ENCODE results near the gene P2RX3.

P2RX3 gene

DNA sequence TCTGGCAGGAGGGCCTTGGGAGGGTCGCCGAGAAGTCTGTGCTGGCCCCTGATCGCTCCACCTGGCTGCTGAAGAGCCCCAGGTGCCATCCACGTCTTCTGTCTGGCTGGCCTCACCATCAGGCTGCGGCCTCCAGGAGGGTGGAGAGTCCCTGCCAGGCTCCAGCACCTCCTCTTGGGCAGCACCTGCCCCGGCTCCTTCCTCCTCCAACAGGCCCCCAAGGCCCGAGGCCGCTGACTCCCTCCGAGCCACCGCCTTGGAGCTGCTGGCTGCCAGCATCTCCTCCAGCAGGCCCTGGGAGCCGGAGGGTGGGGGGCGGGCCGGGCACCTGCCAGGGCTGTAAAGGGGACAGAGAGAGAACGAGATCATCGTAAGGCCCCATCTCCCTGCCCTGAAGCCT, 35.7 kb upstream of the P2RX3 start:
- Histone ChIP-seq H3K4me3 (ENCODE audit: low read length) (no peak overlapping the region), H3K27me3 (ENCODE audit: control insufficient read depth, insufficient read depth, low read length) (no peaks in the 10 kb centered on the region), H3K9me3 (ENCODE audit: control insufficient read depth, insufficient read depth, low read length) (no peaks in the 10 kb centered on the region; the same call in 1 of the 2 replicates), H3K27ac (ENCODE audit: low read length) (no peak overlapping the region), H3K36me3 (ENCODE audit: control insufficient read depth, insufficient read depth, low read length) (peaks cover 31% of the 10 kb centered on the region), H3K4me1 (ENCODE audit: control insufficient read depth, insufficient read depth, low read length) (no peaks in the 10 kb centered on the region)
- no peak for DNase-seq (ENCODE audit: low read depth, low spot score)
- no CpG with 5 or more reads among the region's 15 CpGs for WGBS (ENCODE audit: insufficient coverage, insufficient read length)

DNA sequence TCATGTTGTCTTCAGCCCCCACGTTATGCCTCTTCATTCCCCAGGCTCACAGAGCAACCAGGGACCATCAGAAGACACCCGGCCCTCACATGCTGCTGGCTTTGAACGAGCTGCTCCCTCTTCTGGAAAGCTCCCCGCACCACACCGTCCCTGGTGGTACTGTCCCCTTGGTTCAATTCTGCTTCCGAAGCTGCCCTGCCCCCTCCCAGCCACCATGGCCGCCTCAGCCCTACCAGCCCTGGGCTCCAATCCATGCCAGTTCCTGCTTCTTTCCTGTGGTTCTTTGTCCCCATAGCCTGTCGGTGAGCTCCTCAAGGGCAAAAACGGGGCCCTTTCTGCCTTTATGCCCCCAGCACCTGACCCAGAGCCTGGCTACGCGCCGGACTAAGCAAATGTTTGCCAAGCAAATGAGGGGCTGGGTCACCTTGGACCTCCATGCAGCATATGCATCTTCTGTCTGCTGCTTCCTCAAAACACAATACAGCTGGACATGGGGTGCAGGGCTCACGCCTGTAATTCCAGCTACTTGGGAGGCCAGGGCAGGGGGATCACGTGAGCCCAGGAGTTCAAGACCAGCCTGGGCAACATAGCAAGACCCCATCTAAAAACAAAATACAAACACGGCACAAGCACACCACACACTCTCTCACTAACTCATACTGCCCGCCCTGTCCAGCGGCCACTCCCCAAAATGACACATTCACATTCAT, 34.7 kb upstream of the P2RX3 start:
- H3K36me3 ChIP-seq (ENCODE audit: control insufficient read depth, insufficient read depth, low read length), result peaks cover 31% of the 10 kb centered on the region
- no peak overlapping the region for H3K4me3 ChIP-seq (ENCODE audit: low read length)
- no peak for DNase-seq (ENCODE audit: low read depth, low spot score)
- H3K4me1 ChIP-seq (ENCODE audit: control insufficient read depth, insufficient read depth, low read length), result no peaks in the 10 kb centered on the region
- no CpG with 5 or more reads among the region's 17 CpGs for WGBS (ENCODE audit: insufficient coverage, insufficient read length)
- H3K27ac ChIP-seq (ENCODE audit: low read length), result no peak overlapping the region
- H3K27me3 ChIP-seq (ENCODE audit: control insufficient read depth, insufficient read depth, low read length), result no peaks in the 10 kb centered on the region
- no peaks in the 10 kb centered on the region for H3K9me3 ChIP-seq (ENCODE audit: control insufficient read depth, insufficient read depth, low read length)

- Histone ChIP-seq H3K36me3 (ENCODE audit: control insufficient read depth, insufficient read depth, low read length) (peaks cover 36% of the 10 kb centered on the region), H3K27ac (ENCODE audit: low read length) (no peak overlapping the region), H3K27me3 (ENCODE audit: control insufficient read depth, insufficient read depth, low read length) (no peaks in the 10 kb centered on the region), H3K4me3 (ENCODE audit: low read length) (no peak overlapping the region), H3K9me3 (ENCODE audit: control insufficient read depth, insufficient read depth, low read length) (no peaks in the 10 kb centered on the region), H3K4me1 (ENCODE audit: control insufficient read depth, insufficient read depth, low read length) (no peaks in the 10 kb centered on the region)
- 100% methylated on average over 2 of the region's 8 CpGs for WGBS (ENCODE audit: insufficient coverage, insufficient read length)
- no peak for DNase-seq (ENCODE audit: low read depth, low spot score)
Observed at GRCh38 chr11:57303990-57304579, 34.1 kb upstream of the P2RX3 start.

DNA sequence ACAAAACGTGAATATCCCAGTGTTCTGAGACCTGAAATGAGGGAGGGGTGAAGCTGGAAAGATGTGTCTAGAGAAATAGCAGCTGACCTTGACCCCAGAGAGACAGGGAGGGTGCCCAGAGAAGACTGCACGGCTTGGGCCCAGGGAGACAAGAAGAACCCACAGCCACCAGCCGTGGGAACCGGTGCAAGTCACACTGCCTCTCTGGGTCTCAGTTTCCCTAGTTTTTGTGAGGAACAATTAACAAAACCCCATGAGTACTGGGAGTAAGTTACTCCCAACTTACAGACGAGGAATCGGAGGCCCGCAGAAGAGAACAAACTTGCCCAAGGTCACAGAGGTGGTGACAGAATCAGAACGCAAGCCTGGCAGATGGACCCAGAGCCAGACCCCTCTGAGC, 32.6 kb upstream of the P2RX3 start:
- Histone ChIP-seq H3K4me1 (ENCODE audit: control insufficient read depth, insufficient read depth, low read length) (no peaks in the 10 kb centered on the region), H3K4me3 (ENCODE audit: low read length) (no peak overlapping the region), H3K27ac (ENCODE audit: low read length) (no peak overlapping the region), H3K27me3 (ENCODE audit: control insufficient read depth, insufficient read depth, low read length) (no peaks in the 10 kb centered on the region), H3K9me3 (ENCODE audit: control insufficient read depth, insufficient read depth, low read length) (no peaks in the 10 kb centered on the region), H3K36me3 (ENCODE audit: control insufficient read depth, insufficient read depth, low read length) (peaks cover 35% of the 10 kb centered on the region)
- no peak for DNase-seq (ENCODE audit: low read depth, low spot score)
- no CpG with 5 or more reads among the region's 8 CpGs for WGBS (ENCODE audit: insufficient coverage, insufficient read length)

DNA sequence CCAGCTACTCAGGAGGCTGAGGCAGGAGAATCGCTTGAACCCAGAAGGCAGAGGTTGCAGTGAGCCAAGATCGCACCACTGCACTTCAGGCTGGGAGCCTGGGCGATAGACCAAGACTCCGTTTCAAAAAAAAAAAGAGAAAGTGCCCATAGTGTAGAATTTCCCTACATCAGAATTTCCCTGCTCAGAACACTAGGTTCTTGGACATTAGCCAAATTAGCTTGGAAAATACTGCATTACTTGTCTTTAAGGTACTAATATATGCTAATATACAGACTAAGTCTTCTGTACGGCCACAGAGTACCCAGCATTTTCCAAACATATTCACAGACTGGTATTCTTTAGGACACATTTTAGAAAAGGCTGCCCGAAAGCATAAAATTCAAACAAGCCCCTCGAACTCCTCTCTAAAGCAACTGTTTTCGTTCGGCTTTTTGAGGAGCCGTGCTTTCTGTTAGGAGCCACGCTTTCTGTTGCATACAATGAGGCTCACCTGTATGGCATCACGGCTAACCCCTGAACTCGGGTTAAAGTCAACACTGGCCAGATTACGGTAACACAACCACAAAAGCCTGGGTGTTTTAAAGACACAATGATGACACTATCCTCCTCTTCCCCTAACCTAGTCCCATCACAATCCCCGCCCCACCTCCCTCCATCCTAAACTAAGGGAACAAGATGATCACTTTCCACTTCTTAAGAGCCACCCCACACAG, 31.8 kb upstream of the P2RX3 start:
- Histone ChIP-seq H3K27me3 (ENCODE audit: control insufficient read depth, insufficient read depth, low read length) (no peaks in the 10 kb centered on the region), H3K4me1 (ENCODE audit: control insufficient read depth, insufficient read depth, low read length) (peaks cover 4% of the 10 kb centered on the region; the same call in 1 of the 2 replicates), H3K36me3 (ENCODE audit: control insufficient read depth, insufficient read depth, low read length) (peaks cover 27% of the 10 kb centered on the region), H3K27ac (ENCODE audit: low read length) (no peak overlapping the region), H3K9me3 (ENCODE audit: control insufficient read depth, insufficient read depth, low read length) (no peaks in the 10 kb centered on the region), H3K4me3 (ENCODE audit: low read length) (no peak overlapping the region)
- WGBS (ENCODE audit: insufficient coverage, insufficient read length), result no CpG with 5 or more reads among the region's 15 CpGs
- no peak for DNase-seq (ENCODE audit: low read depth, low spot score)

GRCh38 chr11:57306940-57307565, 31.1 kb upstream of the P2RX3 start:
- Histone ChIP-seq H3K27me3 (ENCODE audit: control insufficient read depth, insufficient read depth, low read length) (no peaks in the 10 kb centered on the region), H3K4me1 (ENCODE audit: control insufficient read depth, insufficient read depth, low read length) (peaks cover 7% of the 10 kb centered on the region; the same call in 1 of the 2 replicates), H3K27ac (ENCODE audit: low read length) (no peak overlapping the region), H3K36me3 (ENCODE audit: control insufficient read depth, insufficient read depth, low read length) (peaks cover 20% of the 10 kb centered on the region), H3K4me3 (ENCODE audit: low read length) (no peak overlapping the region), H3K9me3 (ENCODE audit: control insufficient read depth, insufficient read depth, low read length) (no peaks in the 10 kb centered on the region)
- no peak for DNase-seq (ENCODE audit: low read depth, low spot score)
- WGBS (ENCODE audit: insufficient coverage, insufficient read length), result no CpG with 5 or more reads among the region's 9 CpGs

DNA sequence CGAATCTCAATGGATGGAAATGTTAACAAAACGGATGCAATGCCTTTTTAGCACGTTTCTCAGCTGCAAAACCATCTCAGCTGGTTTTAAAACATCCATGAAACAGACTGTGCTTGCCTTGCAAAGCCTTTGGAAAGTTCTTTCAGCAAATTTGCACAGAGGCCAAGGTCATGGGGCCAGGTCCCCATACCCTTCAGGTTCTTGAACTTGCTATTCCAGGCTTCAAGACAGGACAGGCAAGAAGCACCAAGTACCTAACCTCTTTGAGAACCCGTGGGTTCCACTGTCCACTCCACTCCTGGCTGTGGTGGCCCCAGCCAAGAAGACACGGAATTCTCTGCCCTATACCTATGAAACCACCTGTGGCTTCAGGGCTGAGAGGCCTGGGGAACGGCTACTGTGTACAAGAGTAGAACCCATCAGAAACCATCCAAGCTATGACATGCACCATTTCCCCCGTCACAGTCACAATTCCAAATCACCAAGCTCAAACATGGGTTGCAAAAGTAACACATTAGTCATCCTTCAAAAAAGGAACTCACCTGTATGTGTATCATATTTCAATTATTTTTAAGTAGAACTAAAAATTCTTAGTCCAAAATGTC, 30.4 kb upstream of the P2RX3 start:
- peaks cover 21% of the 10 kb centered on the region for H3K36me3 ChIP-seq (ENCODE audit: control insufficient read depth, insufficient read depth, low read length)
- no peak overlapping the region for H3K4me3 ChIP-seq (ENCODE audit: low read length)
- no peaks in the 10 kb centered on the region for H3K9me3 ChIP-seq (ENCODE audit: control insufficient read depth, insufficient read depth, low read length)
- peaks cover 7% of the 10 kb centered on the region; the same call in 1 of the 2 replicates for H3K4me1 ChIP-seq (ENCODE audit: control insufficient read depth, insufficient read depth, low read length)
- no peak for DNase-seq (ENCODE audit: low read depth, low spot score)
- H3K27me3 ChIP-seq (ENCODE audit: control insufficient read depth, insufficient read depth, low read length), result no peaks in the 10 kb centered on the region
- no peak overlapping the region for H3K27ac ChIP-seq (ENCODE audit: low read length)
- no CpG with 5 or more reads among the region's 7 CpGs for WGBS (ENCODE audit: insufficient coverage, insufficient read length)

- no peak overlapping the region for H3K4me3 ChIP-seq (ENCODE audit: low read length)
- H3K4me1 ChIP-seq (ENCODE audit: control insufficient read depth, insufficient read depth, low read length), result peaks cover 7% of the 10 kb centered on the region; the same call in 1 of the 2 replicates
- peaks cover 27% of the 10 kb centered on the region for H3K36me3 ChIP-seq (ENCODE audit: control insufficient read depth, insufficient read depth, low read length)
- no peak overlapping the region for H3K27ac ChIP-seq (ENCODE audit: low read length)
- DNase-seq (ENCODE audit: low read depth, low spot score), result no peak
- WGBS (ENCODE audit: insufficient coverage, insufficient read length), result no CpG with 5 or more reads among the region's 10 CpGs
- H3K9me3 ChIP-seq (ENCODE audit: control insufficient read depth, insufficient read depth, low read length), result no peaks in the 10 kb centered on the region
- H3K27me3 ChIP-seq (ENCODE audit: control insufficient read depth, insufficient read depth, low read length), result no peaks in the 10 kb centered on the region
Observed at GRCh38 chr11:57308426-57309060, 29.6 kb upstream of the P2RX3 start.

DNA sequence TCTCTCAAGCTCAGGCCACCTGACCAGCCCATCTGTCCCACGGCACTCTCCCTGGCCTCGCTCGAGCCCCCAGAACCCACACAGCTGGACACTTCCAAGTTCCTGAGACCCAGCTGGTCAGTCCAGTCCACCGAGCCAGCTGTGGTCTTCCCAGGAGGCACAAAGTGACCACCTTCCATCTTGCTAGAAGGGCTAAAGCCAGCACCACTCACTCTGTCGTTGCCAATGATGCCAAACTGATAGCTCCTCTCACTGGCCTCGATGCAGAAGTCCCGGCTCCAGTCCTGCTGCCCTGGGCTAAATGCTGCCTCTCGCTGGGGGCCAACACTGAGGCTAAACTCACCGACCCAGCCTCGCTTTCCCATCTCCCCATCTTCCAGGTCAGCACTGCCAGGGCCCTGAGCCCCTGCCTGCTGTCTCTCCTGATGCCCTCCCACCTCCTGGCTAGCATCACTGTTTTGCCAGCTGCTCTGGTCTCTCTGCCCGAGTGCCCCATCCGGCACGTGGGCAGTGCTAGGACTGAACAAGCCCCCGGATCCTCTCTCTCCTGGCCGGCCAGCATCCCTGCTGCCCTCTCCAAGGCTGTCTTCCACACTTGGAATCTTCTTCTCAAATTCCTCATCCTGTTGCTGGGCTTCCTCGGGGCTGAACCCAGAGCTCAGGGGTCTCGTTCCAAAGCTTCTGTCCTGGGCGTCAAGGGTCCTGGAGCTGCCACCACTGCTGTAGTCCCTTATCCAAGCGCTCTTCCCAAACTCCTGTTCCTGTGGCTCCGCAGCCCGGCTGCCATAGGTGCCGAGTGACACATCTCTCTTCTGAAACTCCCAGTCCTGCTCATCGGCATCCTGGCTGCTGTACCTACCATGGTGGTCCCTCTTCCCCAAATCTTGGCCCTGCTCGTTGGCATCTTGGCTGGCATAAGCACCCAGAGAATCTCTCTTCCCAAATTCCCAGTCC, 28.8 kb upstream of the P2RX3 start:
- no peak for DNase-seq (ENCODE audit: low read depth, low spot score)
- Histone ChIP-seq H3K9me3 (ENCODE audit: control insufficient read depth, insufficient read depth, low read length) (no peaks in the 10 kb centered on the region), H3K27ac (ENCODE audit: low read length) (no peak overlapping the region), H3K36me3 (ENCODE audit: control insufficient read depth, insufficient read depth, low read length) (peaks cover 31% of the 10 kb centered on the region), H3K4me3 (ENCODE audit: low read length) (no peak overlapping the region), H3K4me1 (ENCODE audit: control insufficient read depth, insufficient read depth, low read length) (peaks cover 10% of the 10 kb centered on the region), H3K27me3 (ENCODE audit: control insufficient read depth, insufficient read depth, low read length) (no peaks in the 10 kb centered on the region)
- WGBS (ENCODE audit: insufficient coverage, insufficient read length), result no CpG with 5 or more reads among the region's 24 CpGs
